WTC11 (cell line): ENCODE measurements around the gene SGMS1.

Source experiments
- ATF1 ChIP-seq: sonication (generic); formaldehyde crosslinking; IDR thresholded peaks from 2 replicates; pipeline ENCODE4 v1.8.1; 2023; ENCODE audit warnings: mild to moderate bottlenecking, moderate library complexity, missing genetic modification reagents
- CREM ChIP-seq: sonication (generic); formaldehyde crosslinking; IDR thresholded peaks from 2 replicates; pipeline ENCODE4 v1.8.1; 2022; ENCODE audit warnings: mild to moderate bottlenecking, missing genetic modification reagents, moderate library complexity
- CTCF ChIP-seq: fragments of 200-600 bp; IDR thresholded peaks from 2 replicates; pipeline ENCODE4 v1.8.0; 2022; ENCODE audit warnings: antibody characterized with exemption
- ETV6 ChIP-seq: sonication (generic); formaldehyde crosslinking; IDR thresholded peaks from 2 replicates; pipeline ENCODE4 v1.8.1; 2022; ENCODE audit warnings: mild to moderate bottlenecking, missing genetic modification reagents
- JUN ChIP-seq: sonication (generic); formaldehyde crosslinking; IDR thresholded peaks from 2 replicates; pipeline ENCODE4 v1.8.0; 2023; ENCODE audit warnings: mild to moderate bottlenecking, missing genetic modification reagents
- MXD4 ChIP-seq: fragments of 250-450 bp; sonication (Bioruptor Pico); IDR thresholded peaks from 2 replicates; pipeline ENCODE4 v1.8.0; 2021; ENCODE audit warnings: mild to moderate bottlenecking, moderate library complexity, borderline replicate concordance
- NR2C2 ChIP-seq: sonication (generic); formaldehyde crosslinking; IDR thresholded peaks from 2 replicates; pipeline ENCODE4 v1.8.0; 2022; ENCODE audit warnings: mild to moderate bottlenecking, missing genetic modification reagents
- NR3C1 ChIP-seq: sonication (generic); formaldehyde crosslinking; conservative IDR thresholded peaks from 2 replicates; pipeline ENCODE4 v1.8.1; 2023; ENCODE audit warnings: low read depth, mild to moderate bottlenecking, missing genetic modification reagents
- USF2 ChIP-seq: sonication (generic); formaldehyde crosslinking; IDR thresholded peaks from 2 replicates; pipeline ENCODE4 v1.8.1; 2023; ENCODE audit warnings: mild to moderate bottlenecking, missing genetic modification reagents, moderate library complexity
- ZNF263 ChIP-seq: sonication (generic); formaldehyde crosslinking; IDR thresholded peaks from 2 replicates; pipeline ENCODE4 v1.8.1; 2022; ENCODE audit warnings: low read depth, mild to moderate bottlenecking, moderate library complexity, missing genetic modification reagents
- ZNF317 ChIP-seq: sonication (generic); formaldehyde crosslinking; IDR thresholded peaks from 2 replicates; pipeline ENCODE4 v1.8.1; 2023; ENCODE audit warnings: low read depth, mild to moderate bottlenecking, moderate library complexity, missing genetic modification reagents, borderline replicate concordance
- ZNF423 ChIP-seq: fragments of 250-450 bp; sonication (Bioruptor Pico); IDR thresholded peaks from 2 replicates; pipeline ENCODE4 v2.1.2; 2022; ENCODE audit warnings: mild to moderate bottlenecking, moderate library complexity
- TF ChIP-seq, protein P1 (sequence below): sonication (generic); formaldehyde crosslinking; conservative IDR thresholded peaks from 2 replicates; pipeline ENCODE4 v1.8.1; 2022; ENCODE audit warnings: mild to moderate bottlenecking, missing genetic modification reagents
- TF ChIP-seq, protein P2 (sequence below): sonication (generic); formaldehyde crosslinking; IDR thresholded peaks from 2 replicates; pipeline ENCODE4 v1.8.0; 2022; ENCODE audit warnings: mild to moderate bottlenecking, missing genetic modification reagents

- TF ChIP-seq, protein P1, sequence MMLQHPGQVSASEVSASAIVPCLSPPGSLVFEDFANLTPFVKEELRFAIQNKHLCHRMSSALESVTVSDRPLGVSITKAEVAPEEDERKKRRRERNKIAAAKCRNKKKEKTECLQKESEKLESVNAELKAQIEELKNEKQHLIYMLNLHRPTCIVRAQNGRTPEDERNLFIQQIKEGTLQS (CRISPR knock-in tag): no peak
- TF ChIP-seq ZNF317: no peak
- TF ChIP-seq NR2C2: no peak
- no peak for TF ChIP-seq CTCF
- TF ChIP-seq, protein P2, sequence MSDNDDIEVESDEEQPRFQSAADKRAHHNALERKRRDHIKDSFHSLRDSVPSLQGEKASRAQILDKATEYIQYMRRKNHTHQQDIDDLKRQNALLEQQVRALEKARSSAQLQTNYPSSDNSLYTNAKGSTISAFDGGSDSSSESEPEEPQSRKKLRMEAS (CRISPR knock-in tag): no peak
- no peak for TF ChIP-seq ETV6
- TF ChIP-seq USF2 (CRISPR knock-in tag): no peak
- no peak for TF ChIP-seq CREM
- TF ChIP-seq JUN (CRISPR knock-in tag): no peak
- no peak for TF ChIP-seq NR3C1 (CRISPR knock-in tag)
- no peak for TF ChIP-seq ZNF423 (CRISPR knock-in tag)
- no peak for TF ChIP-seq MXD4 (CRISPR knock-in tag)
- TF ChIP-seq ZNF263 (CRISPR knock-in tag): no peak
- no peak for TF ChIP-seq ATF1 (CRISPR knock-in tag)
Measured at GRCh38 chr10:50501478-50501877, 122.3 kb downstream of the SGMS1 start.
